ENCODE results near the gene NIN.

DNA sequence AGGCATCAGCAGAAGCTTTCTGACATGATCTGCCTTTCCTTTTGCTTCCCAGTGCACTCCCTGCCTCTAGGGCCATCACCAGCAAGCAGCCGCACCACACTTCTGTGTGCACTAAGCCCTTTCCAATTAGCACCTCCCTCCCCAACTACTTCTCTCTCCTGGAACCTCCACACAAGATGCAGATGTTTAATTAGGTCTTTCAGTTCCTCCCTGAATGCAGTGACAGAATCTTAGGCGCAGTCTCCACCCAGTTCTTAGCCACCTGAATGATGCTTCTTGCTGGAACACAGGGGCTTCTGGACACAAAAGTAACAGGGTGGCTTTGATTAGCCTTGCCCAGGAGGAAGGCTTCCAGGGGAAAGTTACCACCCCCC is 32.9 kb downstream of the NIN start:
- TF ChIP-seq, protein P1, sequence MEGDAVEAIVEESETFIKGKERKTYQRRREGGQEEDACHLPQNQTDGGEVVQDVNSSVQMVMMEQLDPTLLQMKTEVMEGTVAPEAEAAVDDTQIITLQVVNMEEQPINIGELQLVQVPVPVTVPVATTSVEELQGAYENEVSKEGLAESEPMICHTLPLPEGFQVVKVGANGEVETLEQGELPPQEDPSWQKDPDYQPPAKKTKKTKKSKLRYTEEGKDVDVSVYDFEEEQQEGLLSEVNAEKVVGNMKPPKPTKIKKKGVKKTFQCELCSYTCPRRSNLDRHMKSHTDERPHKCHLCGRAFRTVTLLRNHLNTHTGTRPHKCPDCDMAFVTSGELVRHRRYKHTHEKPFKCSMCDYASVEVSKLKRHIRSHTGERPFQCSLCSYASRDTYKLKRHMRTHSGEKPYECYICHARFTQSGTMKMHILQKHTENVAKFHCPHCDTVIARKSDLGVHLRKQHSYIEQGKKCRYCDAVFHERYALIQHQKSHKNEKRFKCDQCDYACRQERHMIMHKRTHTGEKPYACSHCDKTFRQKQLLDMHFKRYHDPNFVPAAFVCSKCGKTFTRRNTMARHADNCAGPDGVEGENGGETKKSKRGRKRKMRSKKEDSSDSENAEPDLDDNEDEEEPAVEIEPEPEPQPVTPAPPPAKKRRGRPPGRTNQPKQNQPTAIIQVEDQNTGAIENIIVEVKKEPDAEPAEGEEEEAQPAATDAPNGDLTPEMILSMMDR (conservative IDR thresholded peaks at IDR 0.05 in 1 of 2, IDR thresholded peaks at IDR 0.05 in 1 of 2; ENCODE audit: extremely low read depth in 1 of 2, insufficient read depth in 1 of 2, low read depth in 1 of 2, low read length in 2 of 2) = no peak
- no peak for TF ChIP-seq EZH2 (IDR thresholded peaks at IDR 0.05; ENCODE audit: borderline replicate concordance, low read length)

All from mammary epithelial cell (primary cell).